KOPT-K1 (cell line): Measurements from ENCODE around the gene VGLL4.

ENCODE experiments used
- H3K27ac ChIP-seq: fragments of 200-600 bp; sonication (generic); 2 replicates; pipeline ENCODE4 v1.5.1; 2016; ENCODE audit warnings: antibody characterized with exemption, mild to moderate bottlenecking, low read depth, low read length; ENCODE audit not compliant: poor library complexity, severe bottlenecking
- H3K36me3 ChIP-seq: fragments of 200-600 bp; sonication (generic); 2 replicates; pipeline ENCODE4 v1.5.1; 2017; ENCODE audit warnings: antibody characterized with exemption, mild to moderate bottlenecking, low read length, moderate library complexity; ENCODE audit not compliant: insufficient read depth
- H3K9me3 ChIP-seq: fragments of 200-600 bp; sonication (generic); 2 replicates; pipeline ENCODE4 v1.5.1; 2017; ENCODE audit warnings: antibody characterized with exemption, low read length, mild to moderate bottlenecking; ENCODE audit not compliant: insufficient read depth, poor library complexity, severe bottlenecking

Gene VGLL4

DNA sequence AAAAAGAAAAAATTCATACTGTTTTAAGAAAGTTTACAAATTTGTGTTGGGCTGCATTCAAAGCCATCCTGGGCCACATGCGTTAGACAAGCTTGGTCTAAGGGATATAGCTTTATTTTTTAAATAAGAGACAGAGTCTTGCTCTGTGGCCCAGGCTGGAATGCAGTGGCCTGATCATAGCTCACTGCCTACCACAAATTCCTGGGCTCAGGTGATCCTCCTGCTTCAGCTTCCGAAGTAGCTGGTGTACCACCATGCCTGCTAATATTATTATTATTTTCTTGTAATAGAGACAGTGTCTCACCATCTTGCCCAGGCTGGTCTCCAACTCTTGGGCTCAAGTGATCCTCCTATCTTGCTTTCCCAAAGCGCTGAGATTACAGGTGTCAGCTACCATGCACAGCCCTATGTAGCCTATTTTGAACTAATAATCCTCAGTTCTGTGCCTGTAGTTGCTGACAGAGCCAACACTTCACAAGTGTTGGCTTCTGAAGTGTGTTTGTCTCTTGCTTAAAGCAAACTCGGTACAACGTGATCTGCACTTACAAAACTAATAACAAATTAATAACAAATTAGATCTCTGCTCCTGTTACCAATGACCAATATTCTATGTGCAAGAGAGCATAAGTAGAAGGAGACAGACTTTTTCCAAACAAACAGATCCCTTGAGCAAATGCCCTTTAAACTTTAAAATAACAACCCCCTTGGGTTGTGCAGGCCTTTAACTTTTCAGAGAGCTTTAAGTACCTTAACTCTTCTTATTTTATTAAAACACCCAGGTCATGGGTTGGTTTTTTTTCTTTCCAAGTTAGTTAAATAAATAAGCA, 135.2 kb downstream of the VGLL4 start:
- H3K36me3 ChIP-seq = no peaks in the 10 kb centered on the region
- H3K9me3 ChIP-seq = no peaks in the 10 kb centered on the region
- no peak overlapping the region for H3K27ac ChIP-seq

GRCh38 chr3:11507719-11508118, 136.0 kb downstream of the VGLL4 start:
- Histone ChIP-seq H3K9me3 (no peaks in the 10 kb centered on the region), H3K36me3 (no peaks in the 10 kb centered on the region), H3K27ac (no peak overlapping the region)
